GM12878 (cell line): ENCODE results near the gene ELMOD3. TPM values are rescaled to one million over a fixed set of nuclear protein-coding genes. Genes with fewer than 3 reads are reported as not detected.

Experiments
- CHD2 ChIP-seq: IDR thresholded peaks from 2 replicates; pipeline ENCODE4 v1.6.1; 2011; ENCODE audit warnings: low read depth, low read length, improper control_type of control experiment, borderline replicate concordance
- FOXK2 ChIP-seq: fragments of 450-650 bp; IDR thresholded peaks from 2 replicates; pipeline ENCODE4 v1.6.1; 2017; ENCODE audit warnings: mild to moderate bottlenecking, moderate library complexity
- HDGF ChIP-seq: fragments of 450-650 bp; IDR thresholded peaks from 2 replicates; pipeline ENCODE4 v1.6.1; 2016; ENCODE audit warnings: antibody characterized with exemption
- IRF4 ChIP-seq: IDR thresholded peaks from 2 replicates; pipeline ENCODE4 v1.6.1; 2011; ENCODE audit warnings: low read depth, low read length
- KDM1A ChIP-seq: fragments of 200-600 bp; sonication (generic); IDR thresholded peaks from 2 replicates; pipeline ENCODE4 v1.6.1; 2016; ENCODE audit warnings: borderline replicate concordance
- SMAD1 ChIP-seq: fragments of 450-650 bp; IDR thresholded peaks from 2 replicates; pipeline ENCODE4 v1.6.1; 2018; ENCODE audit warnings: mild to moderate bottlenecking, low read depth; ENCODE audit not compliant: partially characterized antibody
- SUPT20H ChIP-seq: IDR thresholded peaks from 2 replicates; pipeline ENCODE4 v1.6.1; 2011; ENCODE audit warnings: low read depth, mild to moderate bottlenecking, low read length, moderate library complexity, borderline replicate concordance; ENCODE audit not compliant: control insufficient read depth
- TCF7 ChIP-seq: IDR thresholded peaks from 2 replicates; pipeline ENCODE4 v1.6.1; 2014; ENCODE audit warnings: antibody characterized with exemption, borderline replicate concordance
- ZNF24 ChIP-seq: fragments of 450-650 bp; IDR thresholded peaks from 2 replicates; pipeline ENCODE4 v1.6.1; 2017; ENCODE audit warnings: antibody characterized with exemption, mild to moderate bottlenecking
- polyA plus RNA-seq, 11 experiments: library from polyadenylated mRNA; depleted of rRNA in 4 of 11; unstranded in 6 of 11; stranded (reverse) in 5 of 11; fragments of >200 nt; fragmentation: Nextera tagmentation in 4 of 11; fragmentation: Illumina TruSeq in 1 of 11; extraction: Ambion mirVana in 4 of 11; extraction: Trizol in 1 of 11; gene quantifications; 1 replicate in 1 of 11; 2 replicates in 10 of 11; pipeline versions ENCODE4 v1.2.1 to v1.2.3, GENCODE V29; 2011 to 2016; ENCODE audit warnings: inconsistent platforms in 2 of 11, missing spikeins in 2 of 11, low read depth in 1 of 11
- total RNA-seq, 4 experiments: library from RNA; depleted of rRNA in 3 of 4; stranded (reverse); fragments of >200 nt in 3 of 4; fragmentation: Illumina TruSeq in 1 of 4; extraction: Trizol in 1 of 4; gene quantifications; 2 replicates each; pipeline versions ENCODE4 v1.2.1 to v1.2.3, GENCODE V29; 2013 to 2021
- TF ChIP-seq, protein P1 (sequence below): IDR thresholded peaks from 2 replicates; pipeline ENCODE4 v1.6.1; 2011; ENCODE audit warnings: low read depth, mild to moderate bottlenecking, low read length, moderate library complexity, borderline replicate concordance; ENCODE audit errors: extremely low read depth
- TF ChIP-seq, protein P2 (sequence below): IDR thresholded peaks from 2 replicates; pipeline ENCODE4 v1.6.1; 2012; ENCODE audit warnings: low read depth, low read length, improper control_type of control experiment
- TF ChIP-seq, protein P3 (sequence below): fragments of 150-350 bp; IDR thresholded peaks from 2 replicates; pipeline ENCODE4 v1.6.1; 2014; ENCODE audit warnings: mild to moderate bottlenecking, low read depth, low read length
- TF ChIP-seq, protein P4 (sequence below): IDR thresholded peaks from 2 replicates; pipeline ENCODE4 v1.6.1; 2012; ENCODE audit warnings: improper control_type of control experiment, low read depth, low read length; ENCODE audit not compliant: insufficient replicate concordance
- TF ChIP-seq, protein P5 (sequence below): IDR thresholded peaks from 2 replicates; pipeline ENCODE4 v1.6.1; 2012; ENCODE audit warnings: mild to moderate bottlenecking, low read depth, low read length

ELMOD3 gene
- total and polyA plus RNA-seq, 10 of the 15 experiments (the other 5 are each of a cell fraction or from before 2014, with no cell fraction given): 1.2 to 19.1 (median 12.5) TPM

DNA sequence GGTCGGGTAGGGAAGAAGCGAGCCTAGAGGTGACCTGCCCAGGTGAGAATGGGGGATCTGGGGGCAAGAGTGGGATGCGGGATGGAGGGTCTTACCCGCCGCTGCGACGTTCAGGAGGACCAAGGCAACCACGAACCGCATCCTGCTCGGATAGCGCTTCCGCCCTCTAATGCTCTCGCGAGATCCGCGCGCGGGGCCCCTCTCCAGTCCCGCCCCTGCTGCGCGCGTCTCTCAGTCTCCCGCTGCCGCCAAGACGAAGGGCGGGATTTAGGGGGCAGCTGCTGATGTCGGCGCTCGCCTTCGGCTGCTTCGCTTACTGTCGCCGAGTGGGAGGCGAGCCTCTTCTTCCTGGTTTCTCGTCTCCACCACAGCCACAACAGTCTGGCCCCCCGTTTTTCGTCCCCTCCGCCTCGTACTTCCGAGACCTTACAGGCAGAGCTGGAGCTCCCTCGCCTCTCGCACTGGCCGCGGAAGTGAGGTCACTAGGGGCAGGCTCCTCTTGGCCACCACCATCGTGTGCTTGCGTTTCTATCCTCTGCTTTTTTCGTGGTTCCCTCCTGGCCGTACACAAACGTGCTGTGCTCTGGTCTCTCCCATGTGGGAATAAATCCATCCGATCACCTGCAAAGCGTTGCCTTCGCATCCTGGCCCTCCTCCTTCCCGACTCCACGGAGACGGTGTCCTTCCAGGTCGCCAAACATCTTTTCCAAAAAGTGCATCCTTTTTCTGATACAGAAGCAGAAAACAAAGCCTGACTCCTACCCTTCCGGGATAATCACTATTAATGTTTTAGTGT is 26.5 kb upstream of the ELMOD3 start, which contains the start of gene TGOLN2 (continued):
- TF ChIP-seq, protein P1, sequence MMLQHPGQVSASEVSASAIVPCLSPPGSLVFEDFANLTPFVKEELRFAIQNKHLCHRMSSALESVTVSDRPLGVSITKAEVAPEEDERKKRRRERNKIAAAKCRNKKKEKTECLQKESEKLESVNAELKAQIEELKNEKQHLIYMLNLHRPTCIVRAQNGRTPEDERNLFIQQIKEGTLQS: no peak
- TF ChIP-seq SMAD1 (peak; percentile 91), FOXK2 (no peak), ZNF24 (no peak), CHD2 (peak; percentile 99), IRF4 (peak; percentile 13; the same call in 1 of the 2 replicates), TCF7 (no peak), HDGF (peak; percentile 88), SUPT20H (no peak), KDM1A (no peak)
- TF ChIP-seq, protein P2, sequence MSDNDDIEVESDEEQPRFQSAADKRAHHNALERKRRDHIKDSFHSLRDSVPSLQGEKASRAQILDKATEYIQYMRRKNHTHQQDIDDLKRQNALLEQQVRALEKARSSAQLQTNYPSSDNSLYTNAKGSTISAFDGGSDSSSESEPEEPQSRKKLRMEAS: peak; percentile 10; the same call in 1 of the 2 replicates
- TF ChIP-seq, protein P3, sequence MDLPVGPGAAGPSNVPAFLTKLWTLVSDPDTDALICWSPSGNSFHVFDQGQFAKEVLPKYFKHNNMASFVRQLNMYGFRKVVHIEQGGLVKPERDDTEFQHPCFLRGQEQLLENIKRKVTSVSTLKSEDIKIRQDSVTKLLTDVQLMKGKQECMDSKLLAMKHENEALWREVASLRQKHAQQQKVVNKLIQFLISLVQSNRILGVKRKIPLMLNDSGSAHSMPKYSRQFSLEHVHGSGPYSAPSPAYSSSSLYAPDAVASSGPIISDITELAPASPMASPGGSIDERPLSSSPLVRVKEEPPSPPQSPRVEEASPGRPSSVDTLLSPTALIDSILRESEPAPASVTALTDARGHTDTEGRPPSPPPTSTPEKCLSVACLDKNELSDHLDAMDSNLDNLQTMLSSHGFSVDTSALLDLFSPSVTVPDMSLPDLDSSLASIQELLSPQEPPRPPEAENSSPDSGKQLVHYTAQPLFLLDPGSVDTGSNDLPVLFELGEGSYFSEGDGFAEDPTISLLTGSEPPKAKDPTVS: no peak
- TF ChIP-seq, protein P4, sequence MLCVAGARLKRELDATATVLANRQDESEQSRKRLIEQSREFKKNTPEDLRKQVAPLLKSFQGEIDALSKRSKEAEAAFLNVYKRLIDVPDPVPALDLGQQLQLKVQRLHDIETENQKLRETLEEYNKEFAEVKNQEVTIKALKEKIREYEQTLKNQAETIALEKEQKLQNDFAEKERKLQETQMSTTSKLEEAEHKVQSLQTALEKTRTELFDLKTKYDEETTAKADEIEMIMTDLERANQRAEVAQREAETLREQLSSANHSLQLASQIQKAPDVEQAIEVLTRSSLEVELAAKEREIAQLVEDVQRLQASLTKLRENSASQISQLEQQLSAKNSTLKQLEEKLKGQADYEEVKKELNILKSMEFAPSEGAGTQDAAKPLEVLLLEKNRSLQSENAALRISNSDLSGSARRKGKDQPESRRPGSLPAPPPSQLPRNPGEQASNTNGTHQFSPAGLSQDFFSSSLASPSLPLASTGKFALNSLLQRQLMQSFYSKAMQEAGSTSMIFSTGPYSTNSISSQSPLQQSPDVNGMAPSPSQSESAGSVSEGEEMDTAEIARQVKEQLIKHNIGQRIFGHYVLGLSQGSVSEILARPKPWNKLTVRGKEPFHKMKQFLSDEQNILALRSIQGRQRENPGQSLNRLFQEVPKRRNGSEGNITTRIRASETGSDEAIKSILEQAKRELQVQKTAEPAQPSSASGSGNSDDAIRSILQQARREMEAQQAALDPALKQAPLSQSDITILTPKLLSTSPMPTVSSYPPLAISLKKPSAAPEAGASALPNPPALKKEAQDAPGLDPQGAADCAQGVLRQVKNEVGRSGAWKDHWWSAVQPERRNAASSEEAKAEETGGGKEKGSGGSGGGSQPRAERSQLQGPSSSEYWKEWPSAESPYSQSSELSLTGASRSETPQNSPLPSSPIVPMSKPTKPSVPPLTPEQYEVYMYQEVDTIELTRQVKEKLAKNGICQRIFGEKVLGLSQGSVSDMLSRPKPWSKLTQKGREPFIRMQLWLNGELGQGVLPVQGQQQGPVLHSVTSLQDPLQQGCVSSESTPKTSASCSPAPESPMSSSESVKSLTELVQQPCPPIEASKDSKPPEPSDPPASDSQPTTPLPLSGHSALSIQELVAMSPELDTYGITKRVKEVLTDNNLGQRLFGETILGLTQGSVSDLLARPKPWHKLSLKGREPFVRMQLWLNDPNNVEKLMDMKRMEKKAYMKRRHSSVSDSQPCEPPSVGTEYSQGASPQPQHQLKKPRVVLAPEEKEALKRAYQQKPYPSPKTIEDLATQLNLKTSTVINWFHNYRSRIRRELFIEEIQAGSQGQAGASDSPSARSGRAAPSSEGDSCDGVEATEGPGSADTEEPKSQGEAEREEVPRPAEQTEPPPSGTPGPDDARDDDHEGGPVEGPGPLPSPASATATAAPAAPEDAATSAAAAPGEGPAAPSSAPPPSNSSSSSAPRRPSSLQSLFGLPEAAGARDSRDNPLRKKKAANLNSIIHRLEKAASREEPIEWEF: no peak
- TF ChIP-seq, protein P5, sequence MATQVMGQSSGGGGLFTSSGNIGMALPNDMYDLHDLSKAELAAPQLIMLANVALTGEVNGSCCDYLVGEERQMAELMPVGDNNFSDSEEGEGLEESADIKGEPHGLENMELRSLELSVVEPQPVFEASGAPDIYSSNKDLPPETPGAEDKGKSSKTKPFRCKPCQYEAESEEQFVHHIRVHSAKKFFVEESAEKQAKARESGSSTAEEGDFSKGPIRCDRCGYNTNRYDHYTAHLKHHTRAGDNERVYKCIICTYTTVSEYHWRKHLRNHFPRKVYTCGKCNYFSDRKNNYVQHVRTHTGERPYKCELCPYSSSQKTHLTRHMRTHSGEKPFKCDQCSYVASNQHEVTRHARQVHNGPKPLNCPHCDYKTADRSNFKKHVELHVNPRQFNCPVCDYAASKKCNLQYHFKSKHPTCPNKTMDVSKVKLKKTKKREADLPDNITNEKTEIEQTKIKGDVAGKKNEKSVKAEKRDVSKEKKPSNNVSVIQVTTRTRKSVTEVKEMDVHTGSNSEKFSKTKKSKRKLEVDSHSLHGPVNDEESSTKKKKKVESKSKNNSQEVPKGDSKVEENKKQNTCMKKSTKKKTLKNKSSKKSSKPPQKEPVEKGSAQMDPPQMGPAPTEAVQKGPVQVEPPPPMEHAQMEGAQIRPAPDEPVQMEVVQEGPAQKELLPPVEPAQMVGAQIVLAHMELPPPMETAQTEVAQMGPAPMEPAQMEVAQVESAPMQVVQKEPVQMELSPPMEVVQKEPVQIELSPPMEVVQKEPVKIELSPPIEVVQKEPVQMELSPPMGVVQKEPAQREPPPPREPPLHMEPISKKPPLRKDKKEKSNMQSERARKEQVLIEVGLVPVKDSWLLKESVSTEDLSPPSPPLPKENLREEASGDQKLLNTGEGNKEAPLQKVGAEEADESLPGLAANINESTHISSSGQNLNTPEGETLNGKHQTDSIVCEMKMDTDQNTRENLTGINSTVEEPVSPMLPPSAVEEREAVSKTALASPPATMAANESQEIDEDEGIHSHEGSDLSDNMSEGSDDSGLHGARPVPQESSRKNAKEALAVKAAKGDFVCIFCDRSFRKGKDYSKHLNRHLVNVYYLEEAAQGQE: 0 out of 2 replicates have a peak, but pooled peaks have one; percentile 13
